Transverse colon (tissue), 4 donors: ENCODE data around the gene DOCK2.

ENCODE experiments used
- CTCF ChIP-seq, 5 experiments: fragments of 200-600 bp in 3 of 5; fragments of 450-650 bp in 2 of 5; sonication (generic) in 3 of 5; IDR thresholded peaks; 1 replicate in 2 of 5; 2 replicates in 3 of 5; pipeline ENCODE4 v1.5.1; 2016 to 2017; ENCODE audit warnings: antibody characterized with exemption in 5 of 5, inconsistent platforms in 3 of 5, mild to moderate bottlenecking in 2 of 5, moderate library complexity in 1 of 5
- EP300 ChIP-seq: sonication (generic); formaldehyde crosslinking; IDR thresholded peaks from one replicate; pipeline ENCODE4 v1.6.1; 2017; ENCODE audit warnings: antibody characterized with exemption, low read depth
- POLR2A ChIP-seq: fragments of 450-650 bp; IDR thresholded peaks from one replicate; pipeline ENCODE4 v1.6.1; 2016; ENCODE audit warnings: antibody characterized with exemption, mild to moderate bottlenecking, moderate library complexity
- POLR2AphosphoS5 ChIP-seq, 3 donors: sonication (generic); formaldehyde crosslinking; IDR thresholded peaks; one replicate each; pipeline ENCODE4 v1.6.1; 2016; ENCODE audit warnings: antibody characterized with exemption in 3 of 3

- TF ChIP-seq CTCF (IDR thresholded peaks at IDR 0.05): no peak
- no peak for TF ChIP-seq POLR2A
- TF ChIP-seq POLR2AphosphoS5 (IDR thresholded peaks at IDR 0.05): no peak
- no peak for TF ChIP-seq EP300
Observed at GRCh38 chr5:169702693-169703481, 65.8 kb downstream of the DOCK2 start.
